ENCODE results near the gene ST7.

Gene ST7

DNA sequence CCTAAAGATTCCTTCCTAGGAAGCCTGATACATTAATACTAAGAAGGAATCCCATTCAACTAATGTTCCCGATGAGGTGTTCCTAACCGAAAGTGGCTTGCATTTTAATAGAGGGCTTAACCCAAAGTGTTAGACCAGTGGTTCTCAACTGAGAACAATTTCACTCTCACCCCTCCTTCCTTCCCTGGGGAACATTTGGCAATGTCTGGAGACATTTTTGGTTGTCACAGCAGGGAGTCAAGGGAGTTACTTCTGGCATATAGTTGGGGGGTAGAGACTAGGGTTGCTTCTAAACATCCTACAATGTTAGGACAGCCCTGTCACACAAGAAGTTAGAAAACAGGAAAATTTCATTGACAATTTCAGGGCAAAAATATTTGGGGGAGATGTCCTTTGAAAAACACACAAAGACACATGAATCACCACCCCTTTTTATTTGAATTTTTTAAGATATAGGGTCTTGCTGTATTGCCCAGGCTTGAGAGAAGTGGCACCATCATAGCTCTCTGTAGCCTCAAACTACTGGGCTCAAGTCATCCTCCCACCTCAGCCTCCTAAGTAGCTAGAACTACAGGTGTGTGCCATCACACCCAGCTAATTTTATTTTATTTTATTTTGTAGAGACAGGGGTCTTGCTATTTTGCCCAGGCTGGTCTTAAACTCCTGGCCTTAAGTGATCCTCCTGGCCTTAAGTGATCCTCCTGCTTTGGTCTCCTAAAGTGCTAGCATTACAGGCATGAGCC, 318.9 kb downstream of the ST7 start:
- DNase-seq (ENCODE audit: low read depth in 3 of 3) = no peak

DNA sequence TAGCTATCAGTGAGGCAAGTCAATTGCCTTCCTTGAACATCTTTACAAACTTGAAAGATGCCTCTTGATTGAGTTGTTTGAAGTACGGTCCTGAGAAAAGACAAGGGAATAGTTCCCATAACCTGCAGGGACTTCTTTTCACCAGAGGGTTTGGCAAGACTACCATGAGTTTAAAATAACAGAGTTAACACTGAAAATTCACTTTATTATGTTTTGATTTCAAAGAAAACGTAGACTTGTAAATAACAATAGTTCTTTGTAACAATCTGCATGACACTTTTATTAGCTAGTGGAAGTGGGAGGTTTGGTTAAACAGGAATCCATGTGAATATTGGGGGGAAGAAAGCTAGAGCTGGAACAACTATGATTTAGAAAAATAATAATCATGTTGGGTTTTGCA, 320.0 kb downstream of the ST7 start:
- no peak for DNase-seq (ENCODE audit: low read depth in 3 of 3)

DNA sequence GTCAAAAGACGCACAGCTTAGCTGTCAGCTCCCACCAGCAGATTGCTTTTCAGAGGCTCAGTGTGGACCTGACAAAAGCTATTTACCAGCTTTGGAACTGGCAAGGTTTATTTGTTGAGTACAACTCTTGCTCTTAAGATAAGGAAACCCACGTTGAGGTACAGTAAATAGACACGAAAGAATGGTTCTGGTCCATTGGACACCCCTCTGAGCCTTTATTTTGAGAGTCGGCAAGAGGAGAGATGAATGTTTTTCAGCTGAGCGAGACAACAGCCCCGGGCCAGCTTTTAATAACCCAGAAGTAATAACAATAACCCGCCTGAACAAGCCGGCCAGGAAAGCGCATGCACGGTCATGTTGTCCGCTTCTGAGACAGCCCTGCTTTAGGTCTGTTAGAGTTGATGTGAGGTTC, 320.5 kb downstream of the ST7 start:
- DNase-seq (ENCODE audit: low read depth in 3 of 3) = no peak

DNA sequence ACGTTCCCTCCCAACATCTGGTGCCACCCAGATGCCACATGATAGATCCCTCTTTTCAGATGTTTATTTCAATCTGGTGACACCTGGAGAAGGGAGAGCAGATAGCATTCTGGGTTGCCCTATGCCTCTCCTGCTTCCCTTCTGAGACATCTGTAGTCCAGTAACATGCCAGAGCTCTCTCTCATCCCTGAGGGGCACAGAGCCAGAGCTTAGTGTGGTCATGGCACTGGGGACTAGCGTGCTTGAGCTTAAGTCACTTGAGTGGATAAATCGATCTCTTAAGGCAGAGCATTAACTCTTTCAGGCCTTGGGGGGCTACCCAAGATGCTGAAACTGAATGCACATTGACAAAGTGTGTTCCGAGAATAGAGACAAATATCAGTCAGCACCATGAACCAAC, 321.6 kb downstream of the ST7 start:
- DNase-seq (ENCODE audit: low read depth in 3 of 3) = no peak

DNA sequence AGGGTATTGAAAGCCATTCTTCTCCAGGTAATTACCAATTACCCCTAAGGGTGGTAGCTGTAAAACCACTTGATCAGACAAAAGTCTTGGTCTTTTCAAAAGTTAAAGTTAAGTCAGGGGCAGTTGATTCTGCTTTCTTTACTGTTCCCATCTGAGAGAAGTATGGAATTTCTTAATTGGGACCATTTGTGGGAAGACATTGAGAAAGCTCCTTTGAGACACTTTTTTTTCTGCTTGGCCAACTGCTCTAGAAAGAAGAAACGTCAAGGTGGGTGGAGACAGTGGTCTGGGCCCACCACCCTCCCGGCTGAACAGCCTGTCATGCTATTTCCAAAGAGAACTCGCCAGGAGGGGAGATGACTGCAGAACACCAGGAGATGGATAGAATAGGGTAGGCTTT, 324.3 kb downstream of the ST7 start:
- DNase-seq (ENCODE audit: low read depth in 3 of 3) = no peak

DNA sequence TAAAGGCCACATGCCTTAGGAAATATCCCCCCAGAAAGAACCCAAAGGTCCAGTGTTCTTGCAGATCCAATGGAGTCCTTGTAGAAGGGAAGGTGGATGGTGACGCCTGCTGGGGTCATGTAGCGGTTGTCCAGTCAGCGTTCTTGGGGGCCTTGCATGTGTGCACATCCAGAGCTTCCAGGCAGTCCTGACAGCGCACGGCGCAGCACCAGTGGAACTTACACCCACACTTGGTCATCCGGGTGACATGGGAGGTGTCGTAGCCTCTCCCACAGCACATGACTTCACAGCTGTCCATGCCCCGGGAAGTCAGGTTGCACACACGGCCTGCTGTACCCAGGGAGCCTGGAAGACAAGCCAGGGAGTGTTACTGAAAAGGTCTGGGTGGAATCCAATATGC, 324.7 kb downstream of the ST7 start:
- DNase-seq (ENCODE audit: low read depth in 3 of 3) = no peak

DNA sequence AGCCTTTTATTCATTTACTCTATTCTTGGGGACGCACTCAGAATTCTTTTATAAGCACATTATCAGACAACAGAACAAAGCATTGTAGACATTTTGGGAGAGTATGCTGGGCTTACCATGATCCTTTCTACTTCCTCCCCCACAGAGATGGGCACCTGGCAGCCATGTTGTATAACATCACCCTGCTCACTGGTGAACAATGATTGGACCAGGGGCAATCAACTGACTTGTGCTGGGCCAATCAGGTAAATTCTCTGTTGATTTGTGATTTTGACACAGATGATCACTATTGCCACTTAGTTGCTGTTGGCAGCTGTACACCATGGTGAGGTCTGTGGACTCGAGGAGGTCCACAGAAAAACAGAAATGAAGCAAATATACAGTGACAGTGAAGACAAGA, 325.9 kb downstream of the ST7 start:
- DNase-seq (ENCODE audit: low read depth in 3 of 3) = no peak
